Glomerular visceral epithelial cell (primary cell): ENCODE measurements around the gene VAV2.
"Not testable (repeated sequence)": the region's sequence is repeated elsewhere in the genome, so short reads cannot be mapped to it uniquely, and the experiment has no call there.

Experiments
- DNase-seq: peaks from one replicate; pipeline ENCODE4 v3.0.0-alpha.2; 2016; ENCODE audit errors: extremely low spot score

VAV2 gene

DNA sequence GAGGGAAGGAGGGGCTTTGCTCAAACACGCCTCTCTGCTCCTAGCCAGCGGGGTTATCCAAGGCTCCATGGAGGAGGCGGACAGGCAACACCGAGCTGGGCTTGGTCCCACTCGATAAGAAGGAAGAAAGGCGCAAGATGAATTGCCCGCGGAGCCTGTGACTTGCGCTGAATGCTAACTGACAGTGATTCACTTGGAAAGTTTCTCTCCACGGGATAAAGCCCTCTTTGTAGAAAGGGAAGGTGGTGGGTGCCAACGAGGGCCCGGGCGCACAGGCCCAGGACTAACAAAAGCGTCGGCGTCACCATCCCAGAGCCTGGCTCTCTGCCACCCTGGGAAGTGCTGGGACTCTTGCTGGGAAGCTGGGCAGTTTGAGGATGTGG, 76.0 kb downstream of the VAV2 start:
- no peak for DNase-seq

DNA sequence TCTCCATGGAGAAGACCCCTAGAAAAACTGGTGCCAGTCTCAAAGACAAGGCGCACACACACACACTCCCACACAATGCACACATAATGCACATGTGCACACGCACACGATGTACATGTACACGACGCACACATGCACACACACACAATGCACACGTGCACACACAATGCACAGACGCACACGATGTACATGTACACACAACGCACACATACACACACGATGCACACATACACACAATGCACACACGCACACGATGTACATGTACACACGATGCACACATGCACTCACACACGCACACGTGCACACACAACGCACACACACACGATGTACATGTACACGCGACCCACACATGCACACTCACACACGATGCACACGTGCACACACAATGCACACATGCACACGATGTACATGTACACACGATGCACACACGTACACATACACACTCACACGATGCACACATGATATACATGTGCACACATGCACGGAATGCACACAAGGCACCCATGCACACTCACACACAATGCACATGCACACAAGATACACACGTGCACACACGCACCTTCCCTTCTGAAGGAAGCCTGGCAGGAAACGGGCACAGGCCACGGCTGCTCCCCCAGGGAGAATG, 76.5 kb downstream of the VAV2 start:
- DNase-seq, result no peak

DNA sequence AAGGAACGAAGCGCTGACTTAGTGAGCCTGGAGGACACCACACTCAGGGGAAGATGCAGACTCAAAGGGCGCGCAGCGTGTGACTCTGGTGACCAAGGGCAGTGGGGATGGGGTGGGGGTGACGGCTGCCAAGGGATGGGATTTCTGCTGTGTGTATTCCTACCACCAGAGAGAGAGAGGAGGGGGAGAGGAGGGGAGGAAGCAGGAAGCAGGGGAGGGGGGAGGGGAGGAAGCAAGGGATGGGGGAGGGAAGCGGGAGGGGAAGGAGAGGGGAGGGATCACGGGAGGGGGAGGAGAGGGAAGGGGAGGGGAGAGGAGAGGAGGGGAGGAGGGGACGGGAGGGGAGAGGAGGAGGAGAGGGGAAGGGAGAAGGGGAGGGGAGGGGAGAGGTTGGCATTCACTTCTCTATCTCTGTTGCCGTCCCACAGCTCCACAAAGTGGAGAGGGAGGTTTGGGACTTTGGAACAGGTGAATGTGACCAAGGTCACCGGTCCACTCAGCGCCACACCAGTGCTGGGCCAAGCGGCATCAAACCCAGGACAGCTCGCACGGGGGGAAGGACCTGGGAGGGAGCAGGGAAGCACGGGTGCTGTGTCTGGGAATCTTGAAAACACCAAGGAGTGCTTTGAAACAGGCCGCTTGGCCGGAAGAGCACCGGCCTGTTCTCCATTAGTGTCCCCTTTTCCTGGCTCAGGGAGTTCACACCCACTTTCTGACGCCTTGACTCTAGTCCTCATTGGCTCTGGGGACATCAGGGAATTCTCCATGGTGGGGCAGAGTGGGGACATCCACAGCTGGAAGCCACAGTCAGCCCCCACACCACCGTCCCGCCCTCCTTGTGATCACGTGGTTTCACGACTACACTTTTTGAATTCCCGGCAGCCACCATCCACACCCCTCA, 77.4 kb downstream of the VAV2 start:
- DNase-seq, result no peak

DNA sequence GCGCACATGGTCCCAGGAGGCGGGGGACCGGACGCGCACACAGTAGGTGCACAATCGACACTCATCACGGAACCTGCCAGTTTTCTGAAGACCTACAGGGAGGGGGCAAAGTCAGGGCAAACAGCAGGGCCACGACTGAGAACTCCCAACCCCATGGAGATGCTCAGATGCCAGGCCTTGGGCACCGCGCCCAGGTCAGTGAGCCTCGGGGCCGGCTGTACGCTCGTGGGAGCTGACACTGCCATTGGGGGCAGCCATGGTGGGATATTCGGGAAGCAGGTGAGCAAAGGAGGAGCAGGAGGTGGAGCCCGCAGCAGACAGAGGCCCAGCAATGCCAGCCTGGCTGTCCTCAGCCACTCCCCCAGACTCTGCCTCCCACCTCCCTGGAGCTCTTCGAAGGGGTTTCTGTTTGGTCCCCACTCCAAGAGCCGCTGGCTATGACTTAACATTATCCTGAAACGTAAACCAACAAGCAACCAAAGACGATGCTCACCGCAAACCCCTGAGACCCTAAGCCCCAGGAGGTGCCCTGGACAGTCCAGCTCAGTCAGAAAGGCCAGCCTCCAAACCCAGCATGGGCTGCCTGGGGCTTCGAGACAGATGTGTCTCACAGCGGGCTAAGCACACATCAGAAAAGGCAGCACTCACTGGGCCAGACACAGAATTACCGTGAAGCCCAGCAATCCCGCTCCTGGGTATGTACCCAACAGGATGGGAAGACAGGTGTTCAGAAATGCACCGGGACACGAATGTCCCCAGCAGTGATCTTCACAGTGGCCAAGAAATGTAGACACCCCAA, 78.4 kb downstream of the VAV2 start:
- DNase-seq, result no peak

DNA sequence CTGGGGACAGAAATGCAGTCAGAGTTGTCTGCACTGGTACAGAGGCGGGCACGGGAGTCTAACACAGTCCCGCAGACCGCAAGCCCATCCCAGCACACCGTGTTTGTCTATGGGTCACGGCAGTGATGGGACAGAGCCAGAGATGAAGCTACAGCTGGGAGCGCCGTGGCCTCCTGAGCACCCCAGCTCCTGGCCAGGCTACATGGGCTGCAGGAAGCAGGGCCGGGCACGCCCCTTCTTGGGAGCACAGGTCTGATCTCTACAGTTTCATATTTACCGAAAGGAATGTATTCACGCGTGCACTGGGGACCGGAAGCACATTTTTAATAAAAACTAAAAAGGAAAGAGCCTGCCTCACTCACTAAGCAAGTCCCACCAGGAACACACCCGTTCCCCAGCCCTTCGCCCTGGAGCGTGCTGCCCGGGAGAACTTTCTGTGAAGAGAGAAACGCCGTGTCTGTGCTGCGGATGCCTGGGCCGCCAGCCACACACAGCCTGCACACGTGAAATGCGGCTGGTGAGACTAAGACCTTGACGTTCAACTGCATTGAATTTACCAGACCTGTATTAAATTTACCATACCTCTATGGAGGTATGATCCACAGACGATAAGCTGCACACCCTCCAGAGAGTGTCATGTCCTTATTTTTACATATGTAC, 81.1 kb downstream of the VAV2 start:
- no peak for DNase-seq

DNA sequence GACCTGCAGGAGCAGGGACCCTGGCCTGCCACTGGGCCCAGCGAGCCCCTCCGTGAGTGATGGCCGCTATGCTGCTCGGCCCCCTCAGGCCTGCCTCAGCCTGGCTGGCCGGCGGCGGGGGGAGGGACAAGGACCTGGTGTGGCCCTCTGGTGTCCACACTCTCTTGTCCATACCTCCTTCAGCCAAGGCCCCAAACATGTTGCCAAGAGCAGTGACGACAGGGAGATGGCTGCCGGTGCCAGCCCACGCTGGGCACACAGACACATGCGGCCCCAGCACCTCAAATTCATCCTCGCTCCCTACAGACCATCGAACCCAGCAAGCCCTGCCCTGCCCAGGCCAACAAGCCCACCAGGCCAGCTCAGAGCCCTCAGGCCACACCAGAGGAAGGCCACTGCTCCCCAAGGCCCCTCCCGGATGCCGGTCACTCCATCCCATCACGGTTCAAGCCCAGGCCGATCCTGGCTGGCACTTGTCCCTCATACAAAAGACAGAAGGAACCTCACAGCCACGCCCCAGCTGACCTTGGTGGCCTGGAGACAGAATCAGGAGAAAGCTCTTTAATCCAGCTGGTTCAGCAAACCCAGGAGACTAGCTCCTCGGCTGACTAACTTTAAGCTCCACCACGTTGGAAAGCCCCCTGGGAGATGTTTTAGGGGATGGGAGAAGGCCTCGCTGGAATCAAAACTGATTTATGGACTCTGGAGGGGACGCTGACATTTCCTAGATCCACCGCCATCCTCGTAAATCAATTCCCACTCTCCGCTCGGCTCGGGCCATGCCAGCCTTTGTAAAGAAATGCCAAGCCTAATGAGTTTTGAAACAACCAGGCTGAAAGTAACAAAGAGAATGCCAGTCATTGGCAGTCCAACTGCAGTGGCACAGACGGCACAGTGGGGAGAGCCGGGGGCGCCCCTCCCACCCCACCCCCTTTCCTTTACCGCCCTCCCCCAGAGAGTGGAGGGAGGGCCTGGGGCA, 84.9 kb downstream of the VAV2 start:
- DNase-seq, result no peak

DNA sequence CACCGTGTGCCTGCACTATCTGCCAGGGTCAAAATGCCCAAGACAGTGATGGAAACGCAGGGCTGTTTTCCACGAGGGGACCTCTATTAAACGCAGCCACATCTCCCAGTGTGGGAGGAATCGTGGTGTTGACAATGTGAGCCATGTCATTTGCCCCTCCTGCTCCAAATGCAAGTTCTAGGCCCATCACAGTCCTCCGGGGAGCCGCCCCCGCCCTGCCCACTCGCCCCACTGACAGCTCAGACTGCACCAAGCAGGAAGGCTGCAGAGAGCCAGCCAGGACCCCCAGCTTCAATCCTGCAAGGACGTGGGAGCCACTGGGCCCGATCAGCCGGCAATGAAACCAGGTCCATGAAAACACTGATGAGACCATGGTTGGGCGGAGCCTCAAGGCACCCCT, 85.9 kb downstream of the VAV2 start:
- DNase-seq, result no peak

DNA sequence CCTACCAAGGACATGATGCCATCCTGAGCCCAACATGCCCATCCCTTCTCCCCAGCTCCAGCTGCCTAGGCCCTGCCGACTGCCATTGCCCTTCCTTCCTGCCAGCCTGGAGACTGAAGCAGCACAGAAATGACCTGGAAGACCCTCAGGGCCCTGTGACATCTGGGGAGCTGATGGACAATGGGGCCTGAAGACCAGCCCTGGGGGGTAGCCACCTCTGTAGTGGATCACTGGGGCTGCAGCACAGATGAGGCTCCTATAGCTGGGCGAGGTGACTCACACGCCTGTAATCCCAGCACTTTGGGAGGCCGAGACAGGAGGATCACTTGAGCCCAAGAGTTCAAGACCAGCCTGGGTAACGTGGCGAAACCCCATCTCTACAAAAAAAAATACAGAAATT, 86.6 kb downstream of the VAV2 start:
- no peak for DNase-seq

DNA sequence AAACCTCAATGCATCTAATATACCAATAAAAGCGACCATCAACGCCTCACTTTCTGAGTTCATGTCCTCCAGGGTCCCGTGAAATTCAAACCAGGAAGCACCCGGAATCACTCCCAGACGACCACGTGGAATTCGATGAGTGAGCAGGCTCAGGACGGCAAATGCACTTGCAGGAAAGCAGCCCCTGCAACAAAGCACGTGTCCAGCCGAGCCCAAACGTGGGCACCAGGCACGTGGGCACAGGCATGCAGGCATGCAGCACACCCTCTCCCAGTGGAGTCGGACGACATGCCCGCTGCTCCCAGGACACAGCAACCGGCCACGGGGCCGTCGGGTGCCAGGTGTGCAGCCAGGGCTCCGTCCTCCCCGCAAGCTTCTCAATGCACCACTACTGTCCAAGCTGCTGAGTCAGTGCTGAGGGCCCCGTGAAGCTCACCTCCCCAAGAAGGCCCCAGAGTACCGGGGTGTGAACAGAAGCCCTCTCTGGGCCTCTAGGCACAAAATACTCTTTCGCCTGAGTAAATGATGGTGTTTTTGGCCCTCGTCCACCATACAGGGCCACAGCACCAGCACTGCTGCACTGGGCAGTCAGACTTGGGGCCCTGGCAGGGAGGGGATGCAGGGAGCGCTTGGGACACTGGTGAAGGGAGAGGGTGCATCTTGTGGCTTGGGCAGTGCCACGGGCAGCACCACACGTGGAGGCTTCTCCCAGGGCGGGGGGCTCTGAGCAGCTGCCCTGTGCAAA, 87.6 kb downstream of the VAV2 start:
- no peak for DNase-seq

DNA sequence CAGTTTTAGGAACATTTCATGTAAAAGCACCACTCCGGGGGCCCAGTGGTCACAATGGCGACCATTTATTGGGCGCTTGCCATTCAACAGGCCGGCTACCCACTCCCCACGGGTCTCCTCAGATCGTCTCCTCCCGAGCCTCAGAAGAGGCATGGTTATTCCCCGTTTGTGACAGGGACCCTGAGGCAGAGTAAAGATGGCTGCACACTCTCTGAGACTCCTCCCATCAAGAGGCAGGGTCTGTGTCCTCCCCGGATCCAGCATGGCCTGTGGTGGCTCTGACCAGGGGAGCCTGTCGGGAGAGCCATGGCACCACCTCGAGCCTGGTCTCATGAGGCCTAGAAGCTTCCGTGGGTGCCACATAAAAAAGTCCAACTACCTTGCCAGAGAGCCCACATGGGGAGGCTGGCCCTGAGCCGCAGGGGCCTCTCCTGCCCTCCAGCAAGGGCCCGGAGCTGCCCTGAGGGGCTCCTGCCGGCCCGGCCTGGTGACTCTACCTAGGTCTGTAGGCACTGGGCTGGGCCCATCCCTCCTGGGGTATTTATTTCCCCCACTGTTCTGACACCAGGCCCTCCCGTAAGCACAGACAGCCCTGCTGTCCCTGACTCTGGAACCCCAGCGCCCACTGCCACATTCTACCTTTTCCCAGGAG, 90.8 kb downstream of the VAV2 start:
- no peak for DNase-seq

DNA sequence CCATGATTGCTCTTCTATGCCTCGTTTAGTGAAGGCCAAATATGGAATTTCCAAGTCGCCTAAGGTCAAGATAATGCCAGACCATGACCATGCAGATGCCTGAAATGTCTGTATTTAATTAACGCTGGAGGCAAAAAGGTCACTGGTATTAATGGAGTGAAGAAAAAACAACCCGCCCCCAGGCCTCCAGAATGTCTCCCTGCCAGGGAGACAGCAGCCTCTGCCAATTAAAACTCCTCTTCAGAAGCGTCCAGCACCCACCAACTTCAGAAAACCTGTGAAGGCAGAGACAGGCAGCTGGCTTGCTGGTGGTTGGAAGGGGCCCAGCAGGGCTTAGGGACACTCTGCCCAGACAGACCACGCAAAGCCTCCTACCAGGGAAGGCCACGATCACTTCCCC, 94.4 kb downstream of the VAV2 start:
- DNase-seq, result no peak

DNA sequence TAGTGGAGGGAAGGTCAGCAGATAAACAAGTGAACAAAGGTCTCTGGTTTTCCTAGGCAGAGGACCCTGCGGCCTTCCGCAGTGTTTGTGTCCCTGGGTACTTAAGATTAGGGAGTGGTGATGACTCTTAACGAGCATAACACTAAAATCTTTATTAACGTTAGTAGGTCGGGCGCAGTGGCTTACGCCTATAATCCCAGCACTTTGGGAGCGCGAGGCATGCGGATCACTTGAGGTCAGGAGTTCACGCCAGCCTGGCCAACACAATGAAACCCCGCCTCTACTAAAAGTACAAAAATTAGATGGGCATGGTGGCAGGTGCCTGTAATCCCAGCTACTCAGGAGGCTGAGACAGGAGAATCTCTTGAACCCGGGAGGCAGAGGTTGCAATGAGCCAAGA, 96.1 kb downstream of the VAV2 start:
- not testable (repeated sequence) for DNase-seq

DNA sequence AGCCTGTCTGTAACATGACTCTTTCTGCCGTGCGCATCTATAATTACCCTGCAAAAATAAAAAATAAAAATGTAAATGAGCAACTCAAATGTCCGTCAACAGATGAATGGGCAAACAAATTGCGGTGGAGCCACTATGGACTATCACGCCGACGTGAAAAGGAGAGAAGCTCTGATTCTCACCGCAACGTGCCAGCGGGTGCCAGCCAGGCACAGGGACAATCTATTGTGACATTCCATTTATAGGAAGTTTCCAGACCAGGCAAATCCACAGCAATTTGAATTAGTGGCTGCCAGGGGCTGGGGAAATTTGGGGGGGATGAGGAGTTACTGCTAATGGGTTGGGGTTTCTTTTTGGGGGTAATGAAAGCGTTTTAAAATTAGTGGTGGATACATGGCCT, 96.8 kb downstream of the VAV2 start:
- DNase-seq, result no peak

DNA sequence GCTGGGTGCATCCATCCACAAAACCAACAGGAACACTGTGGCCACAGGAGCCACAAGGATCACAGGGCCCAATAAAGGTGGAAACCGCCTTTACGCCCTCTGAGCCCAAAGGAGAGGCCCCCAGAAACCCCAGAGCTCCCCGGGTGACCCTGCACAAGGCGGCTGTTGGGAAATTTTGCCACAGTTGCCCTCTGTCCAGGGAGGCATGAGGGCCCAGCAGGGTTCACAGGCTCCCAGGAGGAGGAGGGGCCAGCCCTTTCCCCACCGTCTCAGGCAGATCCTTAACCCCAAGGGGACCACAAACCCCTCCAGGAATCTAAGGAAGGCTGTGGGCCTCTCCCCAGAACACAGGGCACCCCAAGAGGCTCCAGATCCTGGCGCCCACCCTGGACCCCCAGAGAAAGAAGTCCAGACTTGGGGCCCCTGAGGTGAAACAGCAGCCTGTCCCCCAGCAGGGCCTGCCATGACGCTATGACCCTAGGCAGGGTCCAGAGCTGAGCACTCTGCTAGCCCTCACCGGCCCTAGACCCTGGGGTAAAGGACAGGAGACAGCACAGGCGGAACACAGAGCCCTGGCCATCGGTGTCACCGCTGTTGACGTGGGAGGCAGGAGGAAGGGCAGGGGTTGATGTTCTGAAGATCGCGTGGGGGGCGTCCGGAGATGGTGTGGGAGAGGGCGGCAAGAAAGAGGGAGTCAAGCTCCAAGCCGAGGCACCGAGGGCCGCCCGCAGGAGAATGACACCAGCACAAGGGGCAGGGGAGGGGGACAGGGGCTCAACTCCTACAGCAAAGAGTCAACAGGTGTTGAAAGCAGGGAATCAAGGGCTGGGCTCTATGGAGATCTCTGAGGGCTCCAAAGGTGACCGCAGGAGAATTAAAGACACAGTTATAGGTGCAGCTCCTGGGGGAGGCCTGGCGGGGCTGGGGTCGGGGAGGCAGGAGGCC, 97.5 kb downstream of the VAV2 start:
- DNase-seq, result no peak

DNA sequence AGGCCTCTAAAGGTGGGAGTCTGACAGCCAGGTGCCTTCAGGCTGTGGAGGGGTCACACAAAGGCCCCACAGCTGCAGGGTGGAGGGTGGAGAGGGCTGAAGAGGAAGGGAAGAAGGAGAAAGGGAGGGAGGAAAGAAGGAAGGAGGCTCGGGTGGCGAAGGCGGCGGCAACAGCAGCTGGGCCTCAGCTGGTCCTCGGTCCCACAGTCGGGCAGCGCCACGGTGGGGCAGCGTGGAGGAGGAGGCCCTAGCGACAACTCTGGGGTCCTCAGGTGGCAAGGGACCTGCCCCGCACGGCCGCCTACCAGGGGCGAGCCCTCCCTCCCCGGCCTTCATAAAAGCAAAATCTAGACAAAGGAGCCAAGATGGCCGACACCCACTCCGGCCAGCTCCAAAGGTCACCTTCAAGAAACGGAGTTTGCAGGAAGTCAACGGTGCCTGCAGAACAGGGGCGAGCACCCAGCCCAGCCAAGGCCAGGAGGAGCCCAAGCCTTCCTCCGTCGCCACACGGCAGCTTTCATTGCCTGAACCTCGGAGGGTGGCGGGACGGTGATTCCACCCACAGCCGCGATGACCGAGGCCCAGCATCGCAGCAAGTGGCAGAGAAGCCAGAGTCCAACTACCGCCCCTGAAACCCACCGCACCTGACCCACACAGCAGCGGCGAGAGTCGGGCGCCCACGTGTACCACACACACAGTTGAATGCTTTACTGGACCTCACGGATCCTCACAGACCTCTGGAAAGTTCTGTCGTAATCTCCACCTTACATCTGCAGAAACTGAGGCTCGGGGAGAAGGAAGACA, 98.7 kb downstream of the VAV2 start:
- DNase-seq, result no peak

DNA sequence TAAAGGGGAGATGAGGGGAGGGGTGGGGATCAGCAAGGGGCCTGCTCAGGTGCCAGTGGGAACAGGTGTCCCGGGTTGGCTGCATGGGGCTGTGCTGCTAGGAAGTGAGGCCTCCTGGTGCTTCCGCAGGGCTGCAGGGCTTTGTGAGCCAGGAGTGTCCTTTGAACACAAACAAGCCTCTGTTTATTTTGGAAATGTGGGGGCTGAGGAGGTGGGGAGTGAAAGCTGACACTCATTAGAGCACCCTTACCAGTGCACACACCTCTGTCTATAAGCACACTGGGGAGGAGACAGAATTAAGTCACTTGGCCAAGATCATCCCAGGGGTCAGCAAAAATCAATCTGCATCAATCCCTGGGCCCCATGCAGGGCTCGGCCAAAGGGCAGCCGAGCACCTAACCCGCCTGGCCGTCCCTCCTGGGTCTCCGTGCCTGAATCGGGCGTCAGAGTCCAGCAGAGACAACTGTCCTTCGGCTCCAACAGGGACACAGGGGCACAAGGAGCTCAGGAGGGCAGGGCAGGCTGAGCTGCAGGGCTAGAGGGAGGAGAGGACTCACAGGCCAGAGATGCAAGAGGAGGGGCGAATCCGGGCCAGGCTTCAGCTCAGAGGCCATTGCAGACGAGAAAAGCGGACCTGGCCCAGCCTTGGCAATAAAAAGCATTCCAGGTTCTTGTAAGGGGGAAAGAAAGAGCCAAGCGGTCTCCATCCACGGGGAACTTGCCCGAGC, 99.8 kb downstream of the VAV2 start:
- no peak for DNase-seq

DNA sequence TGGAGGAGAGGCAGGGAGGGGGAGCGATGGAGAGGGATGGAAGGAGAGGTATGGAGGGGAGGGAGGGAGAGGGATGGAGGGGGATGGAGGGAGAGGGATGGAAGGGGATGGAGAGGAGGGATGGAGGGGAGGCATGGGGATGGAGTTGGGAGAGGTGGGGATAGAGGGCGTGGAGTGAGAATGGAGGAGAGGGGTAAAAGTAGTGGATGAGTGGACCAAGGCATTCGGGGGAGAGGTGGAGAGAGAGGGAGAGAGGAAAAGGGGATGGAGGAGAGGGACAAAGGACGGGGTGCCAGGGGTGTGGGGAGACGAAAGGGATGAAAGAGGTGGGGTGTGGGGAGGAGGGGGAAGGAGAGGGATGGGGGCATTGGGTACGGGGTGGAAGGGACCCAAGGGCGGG, 100.4 kb downstream of the VAV2 start:
- no peak for DNase-seq
